ENCODE measurements around the gene C16orf87. TPM values are rescaled to one million over a fixed set of nuclear protein-coding genes. Genes with fewer than 3 reads are reported as not detected.
"Not testable (repeated sequence)": the region's sequence is repeated elsewhere in the genome, so short reads cannot be mapped to it uniquely, and the experiment has no call there.

The C16orf87 gene
- total RNA-seq, 3 donors from 2014 or later = 5.3 to 8.3 (median 5.4) TPM

DNA sequence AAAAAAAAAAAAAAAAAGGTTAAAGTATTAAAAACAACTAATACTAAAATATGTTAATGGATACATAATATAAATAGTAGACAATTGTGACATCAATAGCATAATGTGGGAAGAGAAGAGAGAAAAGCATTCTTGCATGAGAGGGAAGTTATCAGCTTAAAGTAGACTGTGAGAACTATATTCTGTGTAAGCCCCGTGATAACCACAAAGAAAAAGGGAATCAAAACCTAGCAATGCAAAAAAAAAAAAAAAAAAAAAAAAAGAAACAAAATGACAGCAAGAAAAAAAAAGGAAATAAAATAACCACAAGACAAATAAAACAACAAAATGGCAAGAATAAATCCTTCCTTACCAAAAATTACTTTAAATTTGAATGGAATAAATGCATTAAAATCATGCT, 43.1 kb downstream of the C16orf87 start:
- TF ChIP-seq, protein P1, sequence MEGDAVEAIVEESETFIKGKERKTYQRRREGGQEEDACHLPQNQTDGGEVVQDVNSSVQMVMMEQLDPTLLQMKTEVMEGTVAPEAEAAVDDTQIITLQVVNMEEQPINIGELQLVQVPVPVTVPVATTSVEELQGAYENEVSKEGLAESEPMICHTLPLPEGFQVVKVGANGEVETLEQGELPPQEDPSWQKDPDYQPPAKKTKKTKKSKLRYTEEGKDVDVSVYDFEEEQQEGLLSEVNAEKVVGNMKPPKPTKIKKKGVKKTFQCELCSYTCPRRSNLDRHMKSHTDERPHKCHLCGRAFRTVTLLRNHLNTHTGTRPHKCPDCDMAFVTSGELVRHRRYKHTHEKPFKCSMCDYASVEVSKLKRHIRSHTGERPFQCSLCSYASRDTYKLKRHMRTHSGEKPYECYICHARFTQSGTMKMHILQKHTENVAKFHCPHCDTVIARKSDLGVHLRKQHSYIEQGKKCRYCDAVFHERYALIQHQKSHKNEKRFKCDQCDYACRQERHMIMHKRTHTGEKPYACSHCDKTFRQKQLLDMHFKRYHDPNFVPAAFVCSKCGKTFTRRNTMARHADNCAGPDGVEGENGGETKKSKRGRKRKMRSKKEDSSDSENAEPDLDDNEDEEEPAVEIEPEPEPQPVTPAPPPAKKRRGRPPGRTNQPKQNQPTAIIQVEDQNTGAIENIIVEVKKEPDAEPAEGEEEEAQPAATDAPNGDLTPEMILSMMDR (IDR thresholded peaks at IDR 0.05) = no peak
- intact Hi-C loops (cut with DNase I, micrococcal nuclease) = no loop called here

DNA sequence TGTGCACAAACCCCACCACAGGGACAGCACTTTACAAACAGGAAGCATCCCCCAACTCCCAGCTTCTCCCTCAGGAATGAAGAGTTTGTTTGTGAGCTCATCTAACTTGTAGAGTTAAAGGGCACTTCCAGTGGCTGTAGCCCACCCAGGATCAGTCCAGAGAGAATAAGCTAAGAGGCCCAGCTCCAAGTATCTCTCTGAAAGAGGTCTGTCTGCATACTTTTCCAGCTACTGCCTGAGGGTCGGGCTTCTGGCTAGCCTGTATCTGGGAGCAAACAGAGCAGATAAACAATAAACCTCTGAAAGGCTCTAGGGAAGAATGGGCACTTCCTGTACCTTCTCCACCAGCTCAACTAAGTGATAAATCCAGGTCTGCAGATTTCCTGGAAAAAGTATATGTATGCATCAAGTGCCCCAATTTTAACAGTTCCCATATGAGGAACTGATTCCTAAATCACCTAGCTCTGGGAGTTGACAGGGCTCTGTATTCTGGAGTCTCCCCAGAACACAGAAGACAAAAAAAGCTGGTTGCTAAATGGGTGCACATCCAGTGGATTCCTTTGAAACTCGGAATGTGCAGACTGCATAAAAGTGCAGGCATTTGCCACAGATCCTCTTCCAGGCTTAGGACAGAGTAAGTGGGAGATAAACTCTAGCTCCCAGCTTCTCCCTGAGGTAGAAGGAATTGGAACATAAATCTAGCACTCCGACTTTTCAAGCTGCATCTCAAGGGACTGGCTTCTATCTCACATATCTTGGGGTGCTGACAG, 45.7 kb downstream of the C16orf87 start:
- no peak for ATAC-seq
- TF ChIP-seq, protein P1 (IDR thresholded peaks at IDR 0.05) = no peak
- DNase-seq = no peak
- Histone ChIP-seq H3K4me3 (no peak overlapping the region), H3K9me3 (no peaks in the 10 kb centered on the region), H3K4me1 (ENCODE audit: low read depth) (no peaks in the 10 kb centered on the region), H3K36me3 (ENCODE audit: low read depth) (no peaks in the 10 kb centered on the region)
- intact Hi-C loops (cut with DNase I, micrococcal nuclease) = no loop called here

More for the DNA sequence above, 43.1 kb downstream of the C16orf87 start:
- no peak for DNase-seq
- Histone ChIP-seq H3K4me3 (no peak overlapping the region), H3K4me1 (ENCODE audit: low read depth) (no peaks in the 10 kb centered on the region), H3K9me3 (no peaks in the 10 kb centered on the region), H3K36me3 (ENCODE audit: low read depth) (no peaks in the 10 kb centered on the region)
- no peak for ATAC-seq

DNA sequence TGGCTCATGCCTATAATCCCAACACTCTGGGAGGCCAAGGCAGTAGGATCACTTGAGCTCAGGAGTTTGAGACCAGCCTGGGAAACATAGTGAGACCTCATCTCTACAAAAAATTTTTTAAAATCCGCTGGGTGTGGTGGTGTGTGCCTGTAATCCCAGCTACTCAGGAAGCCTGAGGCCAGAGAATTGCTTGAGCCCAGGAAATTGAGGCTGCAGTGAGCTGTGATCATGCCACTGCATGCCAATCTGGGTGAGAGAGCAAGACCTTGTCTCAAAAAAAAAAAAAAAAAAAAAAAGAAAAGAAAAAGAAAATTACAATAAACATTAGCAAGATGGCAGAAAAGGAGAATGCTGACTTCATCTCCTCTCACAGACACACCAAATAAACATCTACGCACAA, 46.4 kb downstream of the C16orf87 start:
- H3K9me3 ChIP-seq; H3K4me1 ChIP-seq (ENCODE audit: low read depth); H3K36me3 ChIP-seq (ENCODE audit: low read depth); DNase-seq; H3K4me3 ChIP-seq; ATAC-seq; intact Hi-C loops (cut with DNase I, micrococcal nuclease): not testable (repeated sequence)

- DNase-seq = no peak
- Histone ChIP-seq H3K36me3 (ENCODE audit: low read depth) (no peaks in the 10 kb centered on the region), H3K4me3 (no peak overlapping the region), H3K9me3 (no peaks in the 10 kb centered on the region), H3K4me1 (ENCODE audit: low read depth) (no peaks in the 10 kb centered on the region)
- TF ChIP-seq, protein P1 (IDR thresholded peaks at IDR 0.05) = no peak
- no peak for ATAC-seq
- intact Hi-C loops (cut with DNase I, micrococcal nuclease) = no loop called here
These were observed 47.2 kb downstream of the C16orf87 start for GRCh38 chr16:46783800-46784199.

GRCh38 chr16:46782320-46782719, 48.7 kb downstream of the C16orf87 start:
- no peaks in the 10 kb centered on the region for H3K36me3 ChIP-seq (ENCODE audit: low read depth)
- H3K4me3 ChIP-seq = no peak overlapping the region
- ATAC-seq (no peak), DNase-seq (no peak)
- no peaks in the 10 kb centered on the region for H3K9me3 ChIP-seq
- TF ChIP-seq, protein P1 (IDR thresholded peaks at IDR 0.05) = no peak
- intact Hi-C loops (cut with DNase I, micrococcal nuclease) = no loop called here
- no peaks in the 10 kb centered on the region for H3K4me1 ChIP-seq (ENCODE audit: low read depth)

- TF ChIP-seq, protein P1 (IDR thresholded peaks at IDR 0.05) = no peak
- Histone ChIP-seq H3K4me1 (ENCODE audit: low read depth) (no peaks in the 10 kb centered on the region), H3K4me3 (no peak overlapping the region), H3K9me3 (no peaks in the 10 kb centered on the region), H3K36me3 (ENCODE audit: low read depth) (no peaks in the 10 kb centered on the region)
- DNase-seq (no peak), ATAC-seq (no peak)
- intact Hi-C loops (cut with DNase I, micrococcal nuclease) = no loop called here
These were observed 53.2 kb downstream of the C16orf87 start for GRCh38 chr16:46777804-46778203.

Measured in mucosa of descending colon (tissue), 3 donors.